Neural cell (in vitro differentiated cells): ENCODE measurements around the gene KRTAP10-10.

Experiments
- EP300 ChIP-seq: fragments of 450-650 bp; conservative IDR thresholded peaks from 2 replicates; pipeline ENCODE4 v1.6.1; 2014; ENCODE audit warnings: antibody characterized with exemption, mild to moderate bottlenecking, moderate library complexity; ENCODE audit not compliant: poor library complexity, severe bottlenecking
- EZH2 ChIP-seq: fragments of 200-600, 300-800 bp; shearing (Covaris generic), sonication (generic); IDR thresholded peaks from 2 replicates; pipeline ENCODE4 v1.6.1; 2014; ENCODE audit warnings: antibody characterized with exemption, low read length, borderline replicate concordance, mild to moderate bottlenecking; ENCODE audit not compliant: insufficient read depth, poor library complexity, severe bottlenecking
- REST ChIP-seq: IDR thresholded peaks from 2 replicates; pipeline ENCODE4 v1.6.1; 2012; ENCODE audit warnings: borderline replicate concordance
- TAF1 ChIP-seq: IDR thresholded peaks from 2 replicates; pipeline ENCODE4 v1.6.1; 2012; ENCODE audit warnings: low read depth
- TF ChIP-seq, protein P1 (sequence below): fragments of 450-650 bp; IDR thresholded peaks from 2 replicates; pipeline ENCODE4 v1.5.1; 2014; ENCODE audit warnings: antibody characterized with exemption, mild to moderate bottlenecking, moderate library complexity; ENCODE audit not compliant: poor library complexity, severe bottlenecking

DNA sequence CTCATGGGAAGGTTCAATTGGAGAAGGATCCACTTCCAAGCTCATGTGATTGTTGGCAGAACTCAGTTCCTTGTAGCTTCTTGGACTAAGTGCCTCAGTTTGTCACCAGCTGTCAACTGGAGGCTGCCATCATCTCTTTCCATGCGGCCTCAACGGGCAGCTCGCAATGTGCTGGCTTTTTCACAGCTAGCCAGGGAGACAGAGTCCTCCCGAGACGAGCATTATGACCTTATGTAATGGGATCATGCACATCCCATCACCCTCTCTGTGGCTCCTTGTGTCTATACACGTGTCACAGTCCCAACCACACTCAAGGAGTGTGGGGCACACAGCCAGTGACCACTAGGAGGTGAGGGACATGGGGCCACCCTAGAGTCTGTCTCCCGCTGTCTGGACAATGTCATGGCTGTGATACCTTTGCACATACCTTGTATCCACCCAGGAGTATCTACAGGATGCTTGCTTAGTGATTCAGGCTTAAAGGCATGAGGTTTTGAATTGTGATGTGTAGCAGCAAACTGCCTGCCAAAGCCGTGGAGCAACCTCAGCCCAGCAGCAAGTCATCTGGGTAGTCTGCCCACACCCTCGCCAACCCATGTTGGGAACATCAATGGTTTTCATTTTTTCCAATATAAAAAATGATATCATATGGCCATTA is 41.0 kb upstream of the KRTAP10-10 start:
- TF ChIP-seq, protein P1, sequence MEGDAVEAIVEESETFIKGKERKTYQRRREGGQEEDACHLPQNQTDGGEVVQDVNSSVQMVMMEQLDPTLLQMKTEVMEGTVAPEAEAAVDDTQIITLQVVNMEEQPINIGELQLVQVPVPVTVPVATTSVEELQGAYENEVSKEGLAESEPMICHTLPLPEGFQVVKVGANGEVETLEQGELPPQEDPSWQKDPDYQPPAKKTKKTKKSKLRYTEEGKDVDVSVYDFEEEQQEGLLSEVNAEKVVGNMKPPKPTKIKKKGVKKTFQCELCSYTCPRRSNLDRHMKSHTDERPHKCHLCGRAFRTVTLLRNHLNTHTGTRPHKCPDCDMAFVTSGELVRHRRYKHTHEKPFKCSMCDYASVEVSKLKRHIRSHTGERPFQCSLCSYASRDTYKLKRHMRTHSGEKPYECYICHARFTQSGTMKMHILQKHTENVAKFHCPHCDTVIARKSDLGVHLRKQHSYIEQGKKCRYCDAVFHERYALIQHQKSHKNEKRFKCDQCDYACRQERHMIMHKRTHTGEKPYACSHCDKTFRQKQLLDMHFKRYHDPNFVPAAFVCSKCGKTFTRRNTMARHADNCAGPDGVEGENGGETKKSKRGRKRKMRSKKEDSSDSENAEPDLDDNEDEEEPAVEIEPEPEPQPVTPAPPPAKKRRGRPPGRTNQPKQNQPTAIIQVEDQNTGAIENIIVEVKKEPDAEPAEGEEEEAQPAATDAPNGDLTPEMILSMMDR: no peak
- no peak for TF ChIP-seq EP300
- TF ChIP-seq EZH2: no peak
- no peak for TF ChIP-seq REST
- no peak for TF ChIP-seq TAF1
